HG03039 (cell line): Measurements from ENCODE around the gene CFP.
"Not testable (repeated sequence)": the region's sequence is repeated elsewhere in the genome, so short reads cannot be mapped to it uniquely, and the experiment has no call there.

ENCODE experiments used
- ATAC-seq: cut with Tn5 transposase; IDR thresholded peaks from one replicate; pipeline ENCODE4 v1.9.1; 2021; ENCODE audit warnings: mild to moderate bottlenecking, moderate library complexity; ENCODE audit not compliant: unreplicated experiment

The CFP gene

GRCh38 chrX:47607091-47607490 lies 22.6 kb downstream of the CFP start:
- ATAC-seq = no peak

- ATAC-seq = no peak
Measured at GRCh38 chrX:47605024-47605423, 24.7 kb downstream of the CFP start.

- ATAC-seq = not testable (repeated sequence)
Measured at GRCh38 chrX:47603125-47603524, 26.6 kb downstream of the CFP start.

GRCh38 chrX:47597222-47597621 lies 32.5 kb downstream of the CFP start:
- ATAC-seq = no peak

- no peak for ATAC-seq
Measured at GRCh38 chrX:47596256-47596655, 33.5 kb downstream of the CFP start.

- ATAC-seq = no peak
Measured at GRCh38 chrX:47595716-47596251, 33.9 kb downstream of the CFP start.

GRCh38 chrX:47593522-47593921 lies 36.2 kb downstream of the CFP start:
- no peak for ATAC-seq

GRCh38 chrX:47590984-47591383 lies 38.7 kb downstream of the CFP start:
- no peak for ATAC-seq

GRCh38 chrX:47587906-47588735 lies 41.6 kb downstream of the CFP start:
- ATAC-seq = no peak

GRCh38 chrX:47587091-47587891 lies 42.4 kb downstream of the CFP start:
- no peak for ATAC-seq

- ATAC-seq = no peak
Measured at GRCh38 chrX:47586043-47586787, 43.5 kb downstream of the CFP start.

- no peak for ATAC-seq
Measured at GRCh38 chrX:47585273-47585672, 44.5 kb downstream of the CFP start.

- ATAC-seq = no peak
Measured at GRCh38 chrX:47584714-47585113, 45.0 kb downstream of the CFP start.

GRCh38 chrX:47583240-47583861 lies 46.4 kb downstream of the CFP start:
- no peak for ATAC-seq

GRCh38 chrX:47581731-47582647 lies 47.7 kb downstream of the CFP start, which contains the start of gene TIMP1:
Gene TIMP1, plus strand, starts transcription at chrX:47582436. Its CDS starts 980 bp downstream, at chrX:47583416.
- peak; percentile 81 for ATAC-seq

- ATAC-seq = no peak
Measured at GRCh38 chrX:47579537-47579936, 50.2 kb downstream of the CFP start.

GRCh38 chrX:47578692-47579091 lies 51.0 kb downstream of the CFP start:
- ATAC-seq = no peak

- ATAC-seq = no peak
Measured at GRCh38 chrX:47577901-47578300, 51.8 kb downstream of the CFP start.

- no peak for ATAC-seq
Measured at GRCh38 chrX:47577424-47577823, 52.3 kb downstream of the CFP start.
